H1 (cell line): Measurements from ENCODE around the gene HYDIN. TPM values are rescaled to one million over a fixed set of nuclear protein-coding genes. Genes with fewer than 3 reads are reported as not detected.

Experiments used
- CTCF ChIA-PET: fragments of 300-600 bp; sonication (Branson Sonifier 250); formaldehyde crosslinking; loops from one replicate; lab custom pipeline; 2021; ENCODE audit not compliant: partially characterized antibody; lab: Charles Lee
- POLR2A ChIA-PET: fragments of 300-600 bp; sonication (Branson Sonifier 250); formaldehyde crosslinking; loops from one replicate; lab custom pipeline; 2021; ENCODE audit warnings: inconsistent platforms; ENCODE audit not compliant: partially characterized antibody; lab: Charles Lee
- DNase-seq, 2 experiments: peaks; one replicate each; pipeline versions ENCODE4 v3.0.0 to v3.0.0-alpha.2; 2010 to 2022; ENCODE audit warnings: low spot score in 2 of 2, low read depth in 1 of 2, mixed read lengths in 1 of 2
- FAIRE-seq: peaks from 2 replicates; lab custom pipeline; 2011; peaks lifted over from hg19 to GRCh38; lab: Jason Lieb, UNC
- H2AFZ ChIP-seq: 2 replicates; pipeline ENCODE4 v1.8.1; 2012; ENCODE audit warnings: low read length, inconsistent platforms
- H2AK5ac ChIP-seq: 2 replicates; pipeline ENCODE4 v1.6.1; 2013; ENCODE audit warnings: low read depth, low read length
- H2BK120ac ChIP-seq: replicated peaks from 2 replicates; pipeline ENCODE3; 2013; ENCODE audit warnings: low read depth, low read length, inconsistent platforms
- H2BK12ac ChIP-seq: 2 replicates; pipeline ENCODE4 v1.6.1; 2013; ENCODE audit warnings: low read depth, low read length
- H2BK15ac ChIP-seq: 2 replicates; pipeline ENCODE4 v1.6.1; 2013; ENCODE audit warnings: low read length
- H2BK20ac ChIP-seq: 2 replicates; pipeline ENCODE4 v1.6.1; 2013; ENCODE audit warnings: low read length
- H2BK5ac ChIP-seq: 2 replicates; pipeline ENCODE4 v1.6.1; 2013; ENCODE audit warnings: low read depth, low read length
- H3K14ac ChIP-seq: 2 replicates; pipeline ENCODE4 v1.6.1; 2013; ENCODE audit warnings: inconsistent platforms; ENCODE audit not compliant: insufficient read length
- H3K18ac ChIP-seq: 2 replicates; pipeline ENCODE4 v1.6.1; 2013; ENCODE audit warnings: low read length; ENCODE audit errors: extremely low read depth
- H3K23ac ChIP-seq: 2 replicates; pipeline ENCODE4 v1.6.1; 2013; ENCODE audit warnings: inconsistent platforms; ENCODE audit not compliant: insufficient read length
- H3K23me2 ChIP-seq: 2 replicates; pipeline ENCODE4 v1.6.1; 2013; ENCODE audit warnings: low read depth, low read length
- H3K27ac ChIP-seq: 2 replicates; pipeline ENCODE4 v1.6.1; 2011; ENCODE audit warnings: low read depth, low read length, inconsistent platforms
- H3K27me3 ChIP-seq, 4 experiments: replicated peaks in 1 of 4; 1 replicate in 1 of 4; 2 replicates in 3 of 4; pipeline versions ENCODE4 v1.6.1 to v1.8.1; 2011 to 2013; ENCODE audit warnings: low read length in 3 of 4, mild to moderate bottlenecking in 3 of 4, inconsistent platforms in 2 of 4, mixed read lengths in 2 of 4, moderate library complexity in 1 of 4; ENCODE audit not compliant: control insufficient read depth in 3 of 4, insufficient read depth in 3 of 4; ENCODE audit errors: extremely low read depth in 1 of 4
- H3K36me3 ChIP-seq, 4 experiments: 2 replicates each; pipeline versions ENCODE4 v1.6.1 to v1.8.1; 2011 to 2013; ENCODE audit warnings: mild to moderate bottlenecking in 4 of 4, low read length in 3 of 4, moderate library complexity in 2 of 4, control low read depth in 1 of 4, inconsistent platforms in 1 of 4; ENCODE audit not compliant: insufficient read depth in 4 of 4, control insufficient read depth in 2 of 4
- H3K4ac ChIP-seq: replicated peaks from 2 replicates; pipeline ENCODE3; 2013; ENCODE audit warnings: low read length, low read depth, mixed read lengths, inconsistent platforms; ENCODE audit not compliant: insufficient read length
- H3K4me1 ChIP-seq, 4 experiments: replicated peaks in 1 of 4; 1 replicate in 1 of 4; 2 replicates in 3 of 4; pipeline versions ENCODE4 v1.6.1 to v1.8.1; 2011 to 2013; ENCODE audit warnings: low read length in 3 of 4, inconsistent platforms in 2 of 4, mixed read lengths in 1 of 4; ENCODE audit not compliant: insufficient read depth in 4 of 4, control insufficient read depth in 3 of 4
- H3K4me2 ChIP-seq, 2 experiments: 2 replicates each; pipeline versions ENCODE4 v1.6.1 to v1.8.1; 2011 to 2013; ENCODE audit warnings: low read depth in 2 of 2, low read length in 2 of 2, control low read depth in 1 of 2, inconsistent platforms in 1 of 2, mild to moderate bottlenecking in 1 of 2; ENCODE audit not compliant: insufficient read depth in 1 of 2
- H3K4me3 ChIP-seq, 4 experiments: fragments of 200-600, 300-600 bp in 1 of 4; sonication (generic), shearing (Covaris generic), sonication (Bioruptor Twin) in 1 of 4; 2 replicates each; pipeline versions ENCODE4 v1.5.1 to v1.8.1; 2011 to 2016; ENCODE audit warnings: low read length in 4 of 4, low read depth in 3 of 4, control low read depth in 2 of 4, inconsistent platforms in 2 of 4, mild to moderate bottlenecking in 2 of 4, mixed read lengths in 1 of 4, moderate library complexity in 1 of 4; ENCODE audit not compliant: insufficient read depth in 2 of 4; ENCODE audit errors: extremely low read depth in 1 of 4
- H3K56ac ChIP-seq: replicated peaks from 2 replicates; pipeline ENCODE3; 2013; ENCODE audit warnings: low read depth, mild to moderate bottlenecking, mixed read lengths, low read length, inconsistent platforms; ENCODE audit not compliant: insufficient read length
- H3K79me1 ChIP-seq: 2 replicates; pipeline ENCODE4 v1.6.1; 2013; ENCODE audit warnings: low read depth, low read length, control low read depth
- H3K79me2 ChIP-seq, 2 experiments: 2 replicates each; pipeline versions ENCODE4 v1.6.1 to v1.8.1; 2012 to 2013; ENCODE audit warnings: low read length in 2 of 2, mild to moderate bottlenecking in 2 of 2, inconsistent platforms in 1 of 2; ENCODE audit not compliant: insufficient read depth in 2 of 2, control insufficient read depth in 1 of 2
- H3K9ac ChIP-seq, 4 experiments: replicated peaks in 1 of 4; 1 replicate in 1 of 4; 2 replicates in 3 of 4; pipeline versions ENCODE4 v1.6.1 to v1.8.1; 2011 to 2013; ENCODE audit warnings: low read depth in 3 of 4, low read length in 3 of 4, control low read depth in 2 of 4, mild to moderate bottlenecking in 2 of 4, moderate library complexity in 2 of 4, inconsistent platforms in 1 of 4; ENCODE audit errors: extremely low read depth in 1 of 4
- H3K9me3 ChIP-seq, 2 experiments: 2 replicates each; pipeline versions ENCODE4 v1.6.1 to v1.8.1; 2012 to 2013; ENCODE audit warnings: mild to moderate bottlenecking in 2 of 2, moderate library complexity in 2 of 2, control low read depth in 1 of 2, inconsistent platforms in 1 of 2, low read depth in 1 of 2, low read length in 1 of 2, mixed read lengths in 1 of 2; ENCODE audit not compliant: insufficient read depth in 2 of 2
- H4K20me1 ChIP-seq, 2 experiments: replicated peaks in 1 of 2; 2 replicates each; pipeline versions ENCODE3 to v1.8.1; 2011 to 2013; ENCODE audit warnings: inconsistent platforms in 2 of 2, low read length in 2 of 2, mild to moderate bottlenecking in 1 of 2; ENCODE audit not compliant: insufficient read depth in 2 of 2, control insufficient read depth in 1 of 2
- H4K5ac ChIP-seq: 2 replicates; pipeline ENCODE4 v1.6.1; 2013; ENCODE audit warnings: low read length, low read depth, mixed read lengths, inconsistent platforms; ENCODE audit not compliant: insufficient read length
- H4K8ac ChIP-seq: 2 replicates; pipeline ENCODE4 v1.8.0; 2013; ENCODE audit warnings: mild to moderate bottlenecking, moderate library complexity, low read length, inconsistent platforms; ENCODE audit not compliant: insufficient read depth; ENCODE audit errors: extremely low read depth
- H4K91ac ChIP-seq: replicated peaks from 2 replicates; pipeline ENCODE3; 2013; ENCODE audit warnings: low read length, mixed read lengths, inconsistent platforms; ENCODE audit not compliant: insufficient read length
- BACH1 ChIP-seq: IDR thresholded peaks from 2 replicates; pipeline ENCODE4 v1.6.1; 2012; ENCODE audit warnings: low read length, improper control_type of control experiment
- BCL11A ChIP-seq, 2 experiments: IDR thresholded peaks; one replicate each; pipeline ENCODE4 v1.6.1; 2011; ENCODE audit warnings: low read depth in 2 of 2, low read length in 2 of 2, mild to moderate bottlenecking in 2 of 2
- BRCA1 ChIP-seq: IDR thresholded peaks from 2 replicates; pipeline ENCODE4 v1.6.1; 2012; ENCODE audit warnings: low read depth, low read length, improper control_type of control experiment
- CHD2 ChIP-seq: IDR thresholded peaks from 2 replicates; pipeline ENCODE4 v1.6.1; 2012; ENCODE audit warnings: low read length, improper control_type of control experiment
- CTCF ChIP-seq, 3 experiments: IDR thresholded peaks; 1 replicate in 2 of 3; 2 replicates in 1 of 3; pipeline versions ENCODE4 v1.5.1 to v1.6.1; 2011; ENCODE audit warnings: low read length in 3 of 3, mild to moderate bottlenecking in 3 of 3, inconsistent platforms in 2 of 3, low read depth in 1 of 3, moderate library complexity in 1 of 3; ENCODE audit not compliant: insufficient read depth in 1 of 3; ENCODE audit errors: control extremely low read depth in 1 of 3
- GTF2F1 ChIP-seq: IDR thresholded peaks from 2 replicates; pipeline ENCODE4 v1.6.1; 2012; ENCODE audit warnings: low read depth, low read length, improper control_type of control experiment, borderline replicate concordance
- JUND ChIP-seq: IDR thresholded peaks from 2 replicates; pipeline ENCODE4 v1.6.1; 2011; ENCODE audit warnings: mild to moderate bottlenecking, improper control_type of control experiment, low read length
- RAD21 ChIP-seq, 2 experiments: IDR thresholded peaks in 1 of 2; conservative IDR thresholded peaks in 1 of 2; 2 replicates each; pipeline ENCODE4 v1.6.1; 2011; ENCODE audit warnings: low read depth in 2 of 2, low read length in 2 of 2, improper control_type of control experiment in 1 of 2, inconsistent platforms in 1 of 2, mild to moderate bottlenecking in 1 of 2, moderate library complexity in 1 of 2
- SUZ12 ChIP-seq: fragments of 200-600 bp; sonication (generic); IDR thresholded peaks from 2 replicates; pipeline ENCODE4 v1.6.1; 2012; ENCODE audit warnings: mild to moderate bottlenecking, inconsistent platforms, low read length, moderate library complexity, mixed read lengths
- TAF7 ChIP-seq: optimal IDR thresholded peaks from 2 replicates; pipeline ENCODE3; 2011; ENCODE audit warnings: low read depth, mild to moderate bottlenecking, inconsistent platforms, low read length, moderate library complexity, borderline replicate concordance
- TBP ChIP-seq: IDR thresholded peaks from 2 replicates; pipeline ENCODE4 v1.6.1; 2011; ENCODE audit warnings: low read depth, low read length, improper control_type of control experiment
- WGBS, 2 experiments: shearing (Covaris generic) in 1 of 2; methylation state at CpG; one replicate each; pipeline versions ENCODE4 v1.1.6 to v1.1.7; 2013 to 2015; ENCODE audit warnings: low lambda C conversion rate in 2 of 2, mixed read lengths in 2 of 2, inconsistent platforms in 1 of 2, low coverage in 1 of 2, missing lambda C conversion rate in 1 of 2; ENCODE audit not compliant: insufficient replicate concordance in 2 of 2, insufficient coverage in 1 of 2, insufficient read length in 1 of 2; ENCODE audit errors: extremely low coverage in 1 of 2, missing lambda C conversion rate in 1 of 2; 5-methylcytosine and 5-hydroxymethylcytosine counted together
- polyA plus RNA-seq, 7 experiments: library from polyadenylated mRNA; depleted of rRNA in 3 of 7; stranded (reverse) in 5 of 7; unstranded in 2 of 7; fragments of >200 nt in 5 of 7; fragments of 200-250 nt in 2 of 7; gene quantifications; 1 replicate in 5 of 7; 2 replicates in 1 of 7; 4 replicates in 1 of 7; pipeline versions ENCODE4 v1.2.1 to v1.2.3, GENCODE V29; 2011 to 2013; ENCODE audit warnings: missing spikeins in 2 of 7, mixed read lengths in 2 of 7
- total RNA-seq: library from RNA; stranded (reverse); fragmentation: NEBNext Ultra II Directional; extraction: Animal tissue kit (Norgen Biotek cat#: 25700); gene quantifications from 2 replicates; pipeline ENCODE4 v1.2.1, GENCODE V29; 2021

HYDIN gene
- total and polyA plus RNA-seq, 2 of the 8 experiments (the other 6 are each of a cell fraction or from before 2014, with no cell fraction given): 1.1 to 1.8 TPM

- Histone ChIP-seq H4K8ac (no peak overlapping the region), H3K4me3 (no peak overlapping the region), H3K56ac (no peak overlapping the region), H3K4me1 (no peaks in the 10 kb centered on the region; a peak in 1 of 7 replicates), H2BK12ac (no peak overlapping the region), H3K9ac (no peak overlapping the region), H4K91ac (no peak overlapping the region), H3K4me2 (no peak overlapping the region), H3K18ac (no peak overlapping the region)
- no peak for FAIRE-seq
- POLR2A ChIA-PET: no interaction called here
- TF ChIP-seq BCL11A (IDR thresholded peaks at IDR 0.05; ENCODE audit: low read depth in 2 of 2, low read length in 2 of 2): no peak
- TF ChIP-seq GTF2F1: no peak
- TF ChIP-seq SUZ12: no peak
- no peak for TF ChIP-seq BRCA1
- no peak for TF ChIP-seq TAF7
- TF ChIP-seq CTCF (IDR thresholded peaks at IDR 0.05; ENCODE audit: control extremely low read depth in 1 of 3, insufficient read depth in 1 of 3, low read depth in 1 of 3, low read length in 3 of 3): no peak
- TF ChIP-seq BACH1: no peak
- no peak for TF ChIP-seq RAD21 (IDR thresholded peaks at IDR 0.05 in 1 of 2, conservative IDR thresholded peaks at IDR 0.05 in 1 of 2; ENCODE audit: low read depth in 2 of 2, low read length in 2 of 2)
- no peak for TF ChIP-seq JUND
- TF ChIP-seq CHD2: no peak
- no peak for TF ChIP-seq TBP
- TF ChIP-seq, all 59 proteins: peak for 0
- Histone ChIP-seq H3K36me3 (peaks cover 4 to 15% (median 8%) of the 10 kb centered on the region in 4 experiments; a peak in 7 of 8 replicates), H4K5ac (no peak overlapping the region), H4K20me1 (peaks cover 3 to 6% of the 10 kb centered on the region in 2 experiments), H3K27me3 (no peaks in the 10 kb centered on the region), H3K9me3 (no peaks in the 10 kb centered on the region), H3K79me1 (no peaks in the 10 kb centered on the region), H3K27ac (no peak overlapping the region), H3K79me2 (no peaks in the 10 kb centered on the region), H3K14ac (no peak overlapping the region), H2BK15ac (no peak overlapping the region), H2BK5ac (no peak overlapping the region), H3K23me2 (no peaks in the 10 kb centered on the region), H2BK120ac (no peak overlapping the region), H3K4ac (no peak overlapping the region), H3K23ac (no peak overlapping the region), H2BK20ac (no peak overlapping the region), H2AK5ac (no peak overlapping the region), H2AFZ (no peak overlapping the region)
- DNase-seq: no peak
- WGBS, 2 experiments: 96% methylated on average over 3 of the region's 4 CpGs; no CpG with 5 or more reads in 1 of the 2 experiments
- CTCF ChIA-PET: interaction anchor here (1.0 to 2.7 kb wide), 7 partner anchors 8 to 121 kb away, joined by 3 to 11 read pairs (median 5); no protein-coding TSS in a partner anchor
These were observed 455.1 kb downstream of the HYDIN start for GRCh38 chr16:70775399-70775798.
